ENCODE results near the gene SCD. TPM values are rescaled to one million over a fixed set of nuclear protein-coding genes. Genes with fewer than 3 reads are reported as not detected.

SCD gene
- total and polyA plus RNA-seq, 2 of the 13 experiments (the other 11 are each of a cell fraction or from before 2014, with no cell fraction given), result 492 to 512 TPM

DNA sequence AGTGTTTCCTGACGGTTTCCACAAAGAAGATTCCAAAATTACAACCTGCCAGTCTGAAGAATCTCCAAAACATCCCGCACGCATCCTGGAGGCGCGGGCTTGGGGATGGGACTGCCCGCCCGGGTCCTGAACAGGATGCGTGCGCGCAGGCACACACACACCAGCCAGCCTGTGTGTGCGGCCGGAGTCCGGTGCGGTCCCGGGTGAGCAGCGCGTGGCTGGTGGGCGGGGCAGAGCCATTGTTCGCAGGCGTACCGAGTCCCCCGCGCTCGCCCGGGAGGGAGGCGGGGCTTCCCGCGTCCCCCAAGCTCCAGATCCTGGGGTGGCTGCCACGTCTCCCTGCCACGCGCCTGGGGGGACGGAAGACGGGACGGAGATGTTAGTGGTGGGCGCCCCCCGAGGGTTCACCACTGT is 675 bp upstream of the SCD start (continued):
- TF ChIP-seq, protein P1, sequence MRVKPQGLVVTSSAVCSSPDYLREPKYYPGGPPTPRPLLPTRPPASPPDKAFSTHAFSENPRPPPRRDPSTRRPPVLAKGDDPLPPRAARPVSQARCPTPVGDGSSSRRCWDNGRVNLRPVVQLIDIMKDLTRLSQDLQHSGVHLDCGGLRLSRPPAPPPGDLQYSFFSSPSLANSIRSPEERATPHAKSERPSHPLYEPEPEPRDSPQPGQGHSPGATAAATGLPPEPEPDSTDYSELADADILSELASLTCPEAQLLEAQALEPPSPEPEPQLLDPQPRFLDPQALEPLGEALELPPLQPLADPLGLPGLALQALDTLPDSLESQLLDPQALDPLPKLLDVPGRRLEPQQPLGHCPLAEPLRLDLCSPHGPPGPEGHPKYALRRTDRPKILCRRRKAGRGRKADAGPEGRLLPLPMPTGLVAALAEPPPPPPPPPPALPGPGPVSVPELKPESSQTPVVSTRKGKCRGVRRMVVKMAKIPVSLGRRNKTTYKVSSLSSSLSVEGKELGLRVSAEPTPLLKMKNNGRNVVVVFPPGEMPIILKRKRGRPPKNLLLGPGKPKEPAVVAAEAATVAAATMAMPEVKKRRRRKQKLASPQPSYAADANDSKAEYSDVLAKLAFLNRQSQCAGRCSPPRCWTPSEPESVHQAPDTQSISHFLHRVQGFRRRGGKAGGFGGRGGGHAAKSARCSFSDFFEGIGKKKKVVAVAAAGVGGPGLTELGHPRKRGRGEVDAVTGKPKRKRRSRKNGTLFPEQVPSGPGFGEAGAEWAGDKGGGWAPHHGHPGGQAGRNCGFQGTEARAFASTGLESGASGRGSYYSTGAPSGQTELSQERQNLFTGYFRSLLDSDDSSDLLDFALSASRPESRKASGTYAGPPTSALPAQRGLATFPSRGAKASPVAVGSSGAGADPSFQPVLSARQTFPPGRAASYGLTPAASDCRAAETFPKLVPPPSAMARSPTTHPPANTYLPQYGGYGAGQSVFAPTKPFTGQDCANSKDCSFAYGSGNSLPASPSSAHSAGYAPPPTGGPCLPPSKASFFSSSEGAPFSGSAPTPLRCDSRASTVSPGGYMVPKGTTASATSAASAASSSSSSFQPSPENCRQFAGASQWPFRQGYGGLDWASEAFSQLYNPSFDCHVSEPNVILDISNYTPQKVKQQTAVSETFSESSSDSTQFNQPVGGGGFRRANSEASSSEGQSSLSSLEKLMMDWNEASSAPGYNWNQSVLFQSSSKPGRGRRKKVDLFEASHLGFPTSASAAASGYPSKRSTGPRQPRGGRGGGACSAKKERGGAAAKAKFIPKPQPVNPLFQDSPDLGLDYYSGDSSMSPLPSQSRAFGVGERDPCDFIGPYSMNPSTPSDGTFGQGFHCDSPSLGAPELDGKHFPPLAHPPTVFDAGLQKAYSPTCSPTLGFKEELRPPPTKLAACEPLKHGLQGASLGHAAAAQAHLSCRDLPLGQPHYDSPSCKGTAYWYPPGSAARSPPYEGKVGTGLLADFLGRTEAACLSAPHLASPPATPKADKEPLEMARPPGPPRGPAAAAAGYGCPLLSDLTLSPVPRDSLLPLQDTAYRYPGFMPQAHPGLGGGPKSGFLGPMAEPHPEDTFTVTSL (CRISPR knock-in tag; IDR thresholded peaks at IDR 0.05; ENCODE audit: borderline replicate concordance), result 0 out of 2 replicates have a peak, but pooled peaks have one; percentile 58
- TF ChIP-seq CAMTA2 (CRISPR knock-in tag; IDR thresholded peaks at IDR 0.05; ENCODE audit: borderline replicate concordance) (no peak), NFKB2 (CRISPR knock-in tag; IDR thresholded peaks at IDR 0.05; ENCODE audit: borderline replicate concordance) (no peak), ZSCAN25 (CRISPR knock-in tag; IDR thresholded peaks at IDR 0.05) (no peak), SRSF1 (optimal IDR thresholded peaks at IDR 0.05; ENCODE audit: low read depth, low read length) (no peak), ZNF782 (CRISPR knock-in tag; IDR thresholded peaks at IDR 0.05; ENCODE audit: borderline replicate concordance) (no peak), ZNF709 (CRISPR knock-in tag; IDR thresholded peaks at IDR 0.05) (no peak), HDAC6 (IDR thresholded peaks at IDR 0.05; ENCODE audit: low read depth, low read length) (no peak), ZFP62 (CRISPR knock-in tag; IDR thresholded peaks at IDR 0.05) (no peak), PAWR (CRISPR knock-in tag; IDR thresholded peaks at IDR 0.05; ENCODE audit: borderline replicate concordance) (no peak), ZNF546 (CRISPR knock-in tag; conservative IDR thresholded peaks at IDR 0.05) (0 out of 2 replicates have a peak, but pooled peaks have one; percentile 27), NR2F1 (CRISPR knock-in tag; IDR thresholded peaks at IDR 0.05) (no peak), ZEB1 (IDR thresholded peaks at IDR 0.05; ENCODE audit: insufficient replicate concordance, low read depth) (no peak)
- TF ChIP-seq, protein P2, sequence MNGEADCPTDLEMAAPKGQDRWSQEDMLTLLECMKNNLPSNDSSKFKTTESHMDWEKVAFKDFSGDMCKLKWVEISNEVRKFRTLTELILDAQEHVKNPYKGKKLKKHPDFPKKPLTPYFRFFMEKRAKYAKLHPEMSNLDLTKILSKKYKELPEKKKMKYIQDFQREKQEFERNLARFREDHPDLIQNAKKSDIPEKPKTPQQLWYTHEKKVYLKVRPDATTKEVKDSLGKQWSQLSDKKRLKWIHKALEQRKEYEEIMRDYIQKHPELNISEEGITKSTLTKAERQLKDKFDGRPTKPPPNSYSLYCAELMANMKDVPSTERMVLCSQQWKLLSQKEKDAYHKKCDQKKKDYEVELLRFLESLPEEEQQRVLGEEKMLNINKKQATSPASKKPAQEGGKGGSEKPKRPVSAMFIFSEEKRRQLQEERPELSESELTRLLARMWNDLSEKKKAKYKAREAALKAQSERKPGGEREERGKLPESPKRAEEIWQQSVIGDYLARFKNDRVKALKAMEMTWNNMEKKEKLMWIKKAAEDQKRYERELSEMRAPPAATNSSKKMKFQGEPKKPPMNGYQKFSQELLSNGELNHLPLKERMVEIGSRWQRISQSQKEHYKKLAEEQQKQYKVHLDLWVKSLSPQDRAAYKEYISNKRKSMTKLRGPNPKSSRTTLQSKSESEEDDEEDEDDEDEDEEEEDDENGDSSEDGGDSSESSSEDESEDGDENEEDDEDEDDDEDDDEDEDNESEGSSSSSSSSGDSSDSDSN (CRISPR knock-in tag; IDR thresholded peaks at IDR 0.05), result no peak; the same call in 1 of the 2 replicates
- TF ChIP-seq, protein P3, sequence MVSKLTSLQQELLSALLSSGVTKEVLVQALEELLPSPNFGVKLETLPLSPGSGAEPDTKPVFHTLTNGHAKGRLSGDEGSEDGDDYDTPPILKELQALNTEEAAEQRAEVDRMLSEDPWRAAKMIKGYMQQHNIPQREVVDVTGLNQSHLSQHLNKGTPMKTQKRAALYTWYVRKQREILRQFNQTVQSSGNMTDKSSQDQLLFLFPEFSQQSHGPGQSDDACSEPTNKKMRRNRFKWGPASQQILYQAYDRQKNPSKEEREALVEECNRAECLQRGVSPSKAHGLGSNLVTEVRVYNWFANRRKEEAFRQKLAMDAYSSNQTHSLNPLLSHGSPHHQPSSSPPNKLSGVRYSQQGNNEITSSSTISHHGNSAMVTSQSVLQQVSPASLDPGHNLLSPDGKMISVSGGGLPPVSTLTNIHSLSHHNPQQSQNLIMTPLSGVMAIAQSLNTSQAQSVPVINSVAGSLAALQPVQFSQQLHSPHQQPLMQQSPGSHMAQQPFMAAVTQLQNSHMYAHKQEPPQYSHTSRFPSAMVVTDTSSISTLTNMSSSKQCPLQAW (CRISPR knock-in tag; IDR thresholded peaks at IDR 0.05), result peak; percentile 74
- TF ChIP-seq, protein P4, sequence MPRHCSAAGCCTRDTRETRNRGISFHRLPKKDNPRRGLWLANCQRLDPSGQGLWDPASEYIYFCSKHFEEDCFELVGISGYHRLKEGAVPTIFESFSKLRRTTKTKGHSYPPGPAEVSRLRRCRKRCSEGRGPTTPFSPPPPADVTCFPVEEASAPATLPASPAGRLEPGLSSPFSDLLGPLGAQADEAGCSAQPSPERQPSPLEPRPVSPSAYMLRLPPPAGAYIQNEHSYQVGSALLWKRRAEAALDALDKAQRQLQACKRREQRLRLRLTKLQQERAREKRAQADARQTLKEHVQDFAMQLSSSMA (CRISPR knock-in tag; IDR thresholded peaks at IDR 0.05), result no peak
- TF ChIP-seq, protein P5, sequence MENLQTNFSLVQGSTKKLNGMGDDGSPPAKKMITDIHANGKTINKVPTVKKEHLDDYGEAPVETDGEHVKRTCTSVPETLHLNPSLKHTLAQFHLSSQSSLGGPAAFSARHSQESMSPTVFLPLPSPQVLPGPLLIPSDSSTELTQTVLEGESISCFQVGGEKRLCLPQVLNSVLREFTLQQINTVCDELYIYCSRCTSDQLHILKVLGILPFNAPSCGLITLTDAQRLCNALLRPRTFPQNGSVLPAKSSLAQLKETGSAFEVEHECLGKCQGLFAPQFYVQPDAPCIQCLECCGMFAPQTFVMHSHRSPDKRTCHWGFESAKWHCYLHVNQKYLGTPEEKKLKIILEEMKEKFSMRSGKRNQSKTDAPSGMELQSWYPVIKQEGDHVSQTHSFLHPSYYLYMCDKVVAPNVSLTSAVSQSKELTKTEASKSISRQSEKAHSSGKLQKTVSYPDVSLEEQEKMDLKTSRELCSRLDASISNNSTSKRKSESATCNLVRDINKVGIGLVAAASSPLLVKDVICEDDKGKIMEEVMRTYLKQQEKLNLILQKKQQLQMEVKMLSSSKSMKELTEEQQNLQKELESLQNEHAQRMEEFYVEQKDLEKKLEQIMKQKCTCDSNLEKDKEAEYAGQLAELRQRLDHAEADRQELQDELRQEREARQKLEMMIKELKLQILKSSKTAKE (CRISPR knock-in tag; IDR thresholded peaks at IDR 0.05; ENCODE audit: borderline replicate concordance), result peak; percentile 89; the same call in 1 of the 2 replicates
